NCI-H1092 treated with DMSO at 0.1 percent for 48 hours (cell line): Measurements from ENCODE around the gene LRRC4C.

ENCODE experiments used
- DNase-seq: peaks from one replicate; lab custom pipeline; 2025; lab: John Stamatoyannopoulos, UW

Gene LRRC4C

DNA sequence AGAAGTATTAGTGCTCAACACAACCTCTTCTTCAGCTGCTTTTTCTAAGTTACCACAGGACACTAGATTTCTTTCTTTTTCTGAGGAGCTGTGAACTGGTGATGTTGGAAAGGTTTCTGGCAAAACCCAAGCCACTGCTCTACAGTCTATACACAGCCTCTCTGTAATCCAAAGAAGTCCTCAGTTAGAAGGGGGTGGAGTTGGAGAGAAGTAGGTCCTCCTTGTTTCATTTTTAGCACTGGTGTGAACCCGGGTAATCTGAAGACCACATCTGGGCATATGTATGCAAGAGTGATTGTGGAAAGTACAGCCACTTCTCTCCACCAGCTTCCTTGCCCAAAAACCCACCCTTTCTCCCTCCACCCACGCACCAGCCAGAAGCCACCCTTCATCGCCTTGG is 1168.1 kb downstream of the LRRC4C start:
- DNase-seq, result peak; percentile 35

GRCh38 chr11:40290171-40290631 is 1169.3 kb downstream of the LRRC4C start:
- DNase-seq, result peak; percentile 21

GRCh38 chr11:40289370-40289769 is 1170.1 kb downstream of the LRRC4C start:
- no peak for DNase-seq

GRCh38 chr11:40287916-40288803 is 1171.3 kb downstream of the LRRC4C start:
- peak; percentile 21 for DNase-seq

- DNase-seq, result no peak
These were observed 1173.3 kb downstream of the LRRC4C start for GRCh38 chr11:40286137-40286536.

GRCh38 chr11:40285558-40285957 is 1173.9 kb downstream of the LRRC4C start:
- DNase-seq, result no peak

DNA sequence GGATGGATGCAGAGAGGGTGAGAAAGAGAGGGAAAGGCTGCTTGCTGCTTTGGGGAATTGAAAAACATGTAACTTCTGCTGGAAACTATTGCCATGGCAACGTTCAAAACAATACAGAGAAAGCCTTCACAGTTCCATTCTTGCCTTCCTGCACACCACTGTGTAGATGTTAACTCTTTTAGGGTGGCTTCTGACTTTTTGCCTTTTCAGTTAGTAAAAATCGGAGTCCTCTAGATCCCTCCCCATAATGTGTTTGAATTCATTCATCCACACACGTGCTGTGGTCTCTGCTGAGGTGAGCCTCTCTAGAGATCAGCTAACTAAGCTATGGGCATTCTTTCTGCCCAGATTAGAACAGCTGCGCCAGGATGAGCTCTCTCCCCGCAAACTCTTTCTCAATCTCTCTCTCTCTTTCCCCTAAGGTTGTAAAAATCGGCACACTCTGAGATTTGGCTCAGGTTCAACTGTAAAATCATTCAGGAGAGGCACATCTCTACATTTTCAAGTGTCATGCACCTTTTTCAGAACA is 1178.3 kb downstream of the LRRC4C start:
- peak; percentile 72 for DNase-seq

DNA sequence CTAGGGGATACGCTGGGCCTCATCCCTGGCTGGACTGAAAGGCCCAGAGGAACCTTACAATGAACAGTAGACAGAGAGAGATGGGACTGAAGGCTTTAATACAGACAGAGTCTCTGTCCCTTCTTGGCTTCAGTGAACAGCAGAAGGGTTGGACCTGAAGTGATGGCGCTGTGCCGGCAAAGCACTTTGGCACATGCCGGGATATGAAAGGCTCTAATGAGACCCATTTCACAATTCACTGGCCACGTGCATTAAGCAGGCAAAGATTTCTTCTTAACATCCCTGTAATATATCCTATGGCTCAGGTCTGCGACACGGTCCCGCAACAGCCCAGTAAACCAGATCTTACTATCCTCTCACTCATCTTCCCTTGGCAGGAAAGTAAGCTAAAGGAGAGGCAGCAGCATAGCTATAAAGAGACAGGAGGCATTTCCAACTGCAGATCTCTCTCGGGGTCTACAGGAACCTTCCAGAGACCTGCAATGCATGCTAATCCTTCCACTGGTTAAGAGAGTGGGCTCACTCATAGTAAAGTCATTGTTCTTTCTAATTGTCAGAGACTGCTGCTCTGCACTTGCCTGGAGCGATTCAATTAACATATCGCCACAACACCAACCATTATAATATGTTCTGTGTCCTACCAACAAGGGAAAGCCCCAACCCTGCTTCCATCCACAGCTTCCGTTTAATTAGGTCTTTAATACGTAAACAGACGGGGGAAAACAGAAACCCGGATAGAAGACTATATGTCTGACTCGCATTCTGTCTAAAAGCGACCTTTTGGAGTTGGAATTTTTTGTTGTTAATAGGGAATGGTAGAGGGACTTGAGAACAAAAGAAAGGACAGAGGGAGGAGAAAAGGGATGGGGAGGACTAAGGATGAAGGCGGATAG is 1179.0 kb downstream of the LRRC4C start:
- DNase-seq, result peak; percentile 90

GRCh38 chr11:40276960-40277359 is 1182.5 kb downstream of the LRRC4C start:
- DNase-seq, result no peak

- no peak for DNase-seq
These were observed 1185.4 kb downstream of the LRRC4C start for GRCh38 chr11:40274017-40274416.

DNA sequence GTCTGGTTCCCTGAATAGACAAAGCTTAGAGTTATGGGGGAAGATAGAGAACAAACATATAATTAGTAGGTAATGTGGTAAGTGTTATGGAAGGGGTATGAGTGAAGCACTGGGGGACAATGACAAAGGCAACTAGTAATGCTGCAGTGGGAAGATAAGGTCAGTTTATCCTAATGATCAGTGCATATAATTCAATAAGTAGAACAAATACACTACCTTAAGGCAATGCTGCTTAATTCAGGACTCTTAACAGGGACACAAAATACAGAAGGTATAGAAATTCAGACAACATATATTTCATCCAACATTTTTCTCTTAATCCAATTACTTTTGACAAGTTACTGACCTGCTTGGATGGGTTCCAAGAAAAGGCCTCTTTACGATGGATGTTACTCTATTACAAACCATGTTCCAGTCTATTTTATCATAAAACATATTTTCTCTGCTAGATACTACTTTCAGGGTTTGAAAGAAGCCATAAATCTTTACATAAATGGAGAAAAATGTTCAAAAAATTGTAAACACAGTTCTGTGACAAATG is 1186.2 kb downstream of the LRRC4C start:
- DNase-seq, result no peak

- DNase-seq, result no peak
These were observed 1188.1 kb downstream of the LRRC4C start for GRCh38 chr11:40271361-40271760.

DNA sequence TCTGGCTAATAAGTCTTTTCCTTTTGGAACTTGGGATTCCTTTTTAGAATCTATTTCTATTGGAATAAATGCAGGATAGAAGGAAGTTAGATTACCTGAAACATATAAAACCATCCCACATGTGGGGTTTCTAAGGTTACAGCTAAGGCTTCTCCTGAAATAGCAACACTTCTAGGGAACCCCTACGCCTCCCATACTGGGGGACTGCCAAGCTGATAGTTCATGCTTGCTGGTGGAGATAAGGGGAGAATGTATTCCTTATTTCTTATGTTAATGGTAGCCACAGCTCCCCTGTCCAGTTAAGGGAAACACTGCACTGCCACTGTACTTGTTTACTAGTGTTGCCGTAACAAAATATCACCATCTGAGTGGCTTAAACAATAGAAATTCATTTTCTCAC is 1189.6 kb downstream of the LRRC4C start:
- DNase-seq, result no peak

DNA sequence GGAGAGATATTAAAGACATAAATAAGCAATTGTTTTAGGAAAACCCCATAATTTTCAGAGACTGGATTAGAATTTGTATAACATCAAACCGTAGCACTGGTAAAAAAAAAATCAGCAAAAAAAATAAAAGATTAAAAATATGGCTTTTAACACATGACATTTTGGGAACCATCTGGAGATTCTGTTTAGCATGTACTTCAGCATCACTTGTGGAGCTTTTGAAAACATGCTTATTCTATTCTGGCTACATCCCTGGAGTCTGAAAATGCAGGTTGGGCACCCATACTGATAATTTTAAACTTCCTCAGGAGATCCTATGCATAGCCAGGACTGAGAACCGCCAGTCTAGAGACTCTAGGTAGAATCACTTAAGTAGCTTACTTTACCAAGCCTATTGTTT is 1190.9 kb downstream of the LRRC4C start:
- DNase-seq, result no peak

DNA sequence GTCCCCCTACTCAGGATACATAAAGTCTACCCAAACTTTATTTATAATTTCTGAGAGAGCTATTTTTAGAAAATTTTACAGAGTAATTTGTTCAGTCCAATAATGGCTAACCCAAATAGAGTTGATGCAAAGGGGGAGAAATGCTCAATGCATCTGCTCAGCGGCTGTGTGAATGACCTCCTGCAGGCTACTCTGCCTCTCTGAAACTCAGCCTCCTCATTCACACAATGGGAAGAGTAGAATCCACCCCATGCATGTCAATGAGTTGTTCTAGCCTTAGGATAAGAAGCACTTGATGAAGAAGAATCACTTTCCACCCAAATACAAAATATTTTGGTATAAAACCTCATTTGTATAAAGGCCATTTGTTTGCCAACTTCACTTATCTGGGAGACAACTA is 1204.0 kb downstream of the LRRC4C start:
- no peak for DNase-seq

- no peak for DNase-seq
These were observed 1206.3 kb downstream of the LRRC4C start for GRCh38 chr11:40253166-40253565.

DNA sequence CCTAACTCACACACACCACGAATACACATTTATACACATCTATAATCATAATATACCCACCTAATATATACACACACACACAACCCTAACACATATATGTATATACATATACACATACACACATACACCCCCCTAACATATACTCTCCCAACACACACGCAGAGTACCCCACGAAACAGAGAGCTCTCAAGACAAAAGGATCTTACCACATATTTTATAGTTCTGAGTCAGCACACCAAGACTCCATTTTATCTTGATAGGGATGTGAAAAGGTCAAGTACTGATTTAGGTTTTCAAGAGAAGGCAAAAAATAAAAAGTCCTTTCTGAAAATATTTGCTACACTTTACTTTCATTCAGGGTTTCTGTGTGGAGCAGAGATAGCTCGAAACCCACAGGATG is 1207.2 kb downstream of the LRRC4C start:
- no peak for DNase-seq

DNA sequence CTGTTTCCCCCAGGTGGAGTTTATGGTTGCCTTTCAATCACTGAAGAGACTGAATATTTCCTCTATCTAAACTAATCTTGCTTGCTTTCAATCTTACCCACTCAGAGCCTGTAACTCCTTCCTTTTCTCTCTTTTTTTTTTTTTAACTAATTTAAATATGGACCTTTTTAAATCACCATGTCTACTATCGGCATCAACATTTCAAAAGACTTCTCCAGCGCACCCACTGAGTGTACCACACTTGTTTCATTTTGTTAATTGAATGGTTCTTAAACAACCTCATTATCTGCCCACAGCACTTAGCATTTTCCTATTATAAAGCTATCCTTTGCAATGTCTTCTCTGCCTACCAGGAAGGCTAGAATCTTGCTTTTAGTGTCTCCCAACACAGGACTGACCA is 1212.5 kb downstream of the LRRC4C start:
- no peak for DNase-seq

DNA sequence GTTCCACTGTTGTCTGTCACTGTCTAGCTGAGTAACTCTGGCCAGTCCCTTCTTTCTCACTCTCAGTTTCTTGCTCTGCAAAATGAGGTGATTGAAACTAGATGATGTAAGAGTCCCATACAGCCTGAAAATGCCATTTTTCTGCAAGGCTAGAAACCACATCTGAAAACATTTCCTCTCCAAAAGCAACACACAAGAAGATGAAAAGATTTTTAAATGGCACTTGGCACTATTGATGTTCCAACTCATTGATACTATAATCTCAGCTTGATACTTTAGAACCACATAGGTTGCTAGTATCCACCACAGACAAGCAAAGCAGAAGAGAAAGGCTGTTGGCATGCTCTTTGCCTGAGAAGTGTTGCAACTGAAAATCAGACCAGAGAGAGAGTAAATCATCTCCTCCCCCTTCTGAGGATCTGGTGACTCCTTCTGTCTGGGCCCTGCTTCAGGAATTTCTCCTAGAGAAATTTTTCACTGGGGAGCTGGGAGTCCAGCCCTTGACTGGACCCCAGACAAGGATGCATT is 1217.9 kb downstream of the LRRC4C start:
- no peak for DNase-seq

- no peak for DNase-seq
These were observed 1219.2 kb downstream of the LRRC4C start for GRCh38 chr11:40240284-40240683.

DNA sequence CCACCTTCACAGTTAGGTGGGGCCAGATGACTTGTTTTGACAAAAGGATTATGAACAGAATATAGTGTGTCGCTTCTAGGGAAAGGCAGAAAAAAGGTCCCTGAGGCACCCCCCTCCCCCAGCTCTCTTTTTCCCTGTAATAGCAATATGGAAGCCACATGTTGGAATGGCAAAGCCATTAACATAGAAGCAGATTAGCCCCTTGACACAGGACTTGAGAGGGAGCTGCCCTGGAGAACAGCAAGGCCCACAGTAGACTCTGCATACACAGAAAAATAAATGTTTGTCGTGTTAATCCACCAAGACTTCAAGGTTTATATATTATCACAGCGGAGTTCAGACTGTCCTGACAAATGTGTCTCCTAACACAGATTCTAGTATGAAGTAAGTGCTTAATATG is 1222.9 kb downstream of the LRRC4C start:
- no peak for DNase-seq

DNA sequence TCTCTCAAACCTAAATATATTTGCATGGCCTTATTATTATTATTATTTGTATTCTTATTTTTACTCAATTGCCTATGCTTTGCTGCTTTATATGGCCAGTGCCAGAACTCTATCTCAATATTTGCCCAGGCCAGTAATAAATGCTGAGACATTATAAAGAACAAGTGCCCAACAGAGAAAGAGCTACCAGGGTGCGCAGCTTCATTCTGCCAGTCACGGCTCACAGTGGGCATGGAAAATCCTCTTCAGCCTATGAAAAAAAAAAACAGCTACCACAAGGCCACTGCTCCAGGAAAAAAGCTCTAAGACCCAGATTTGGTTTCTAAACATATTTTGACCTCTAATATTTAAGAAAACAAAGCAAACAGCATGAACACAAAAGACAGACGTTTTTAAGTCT is 1223.6 kb downstream of the LRRC4C start:
- DNase-seq, result no peak
